Measurements from ENCODE around the gene ZNF621.
"Not testable (repeated sequence)": the region's sequence is repeated elsewhere in the genome, so short reads cannot be mapped to it uniquely, and the experiment has no call there.

The ZNF621 gene

GRCh38 chr3:40546816-40547215 lies 22.1 kb downstream of the ZNF621 start:
- no peak for DNase-seq

DNA sequence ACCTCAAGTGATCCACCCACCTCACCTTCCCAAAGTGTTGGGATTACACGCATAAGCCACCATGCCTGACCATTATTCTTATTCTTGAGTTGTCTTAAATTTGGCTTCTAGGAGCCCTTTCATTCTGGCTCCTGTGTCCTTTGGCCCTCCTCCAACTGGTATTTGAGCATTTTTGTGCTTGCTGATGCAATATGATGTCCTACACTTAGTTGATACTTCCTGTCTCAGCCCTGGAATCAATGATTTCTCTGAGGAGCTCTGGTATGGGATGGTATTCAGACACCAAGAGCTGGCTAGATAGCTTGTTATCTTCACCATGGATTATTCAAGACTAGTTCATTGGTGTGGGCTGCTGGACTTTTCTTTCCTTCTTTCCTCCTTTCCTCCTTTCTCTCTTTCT lies 25.4 kb downstream of the ZNF621 start:
- no peak for DNase-seq

- DNase-seq: no peak
Observed at GRCh38 chr3:40557575-40558161, 32.9 kb downstream of the ZNF621 start.

GRCh38 chr3:40562482-40562881 lies 37.7 kb downstream of the ZNF621 start:
- DNase-seq: not testable (repeated sequence)

- not testable (repeated sequence) for DNase-seq
Observed at GRCh38 chr3:40565629-40566028, 40.9 kb downstream of the ZNF621 start.

DNA sequence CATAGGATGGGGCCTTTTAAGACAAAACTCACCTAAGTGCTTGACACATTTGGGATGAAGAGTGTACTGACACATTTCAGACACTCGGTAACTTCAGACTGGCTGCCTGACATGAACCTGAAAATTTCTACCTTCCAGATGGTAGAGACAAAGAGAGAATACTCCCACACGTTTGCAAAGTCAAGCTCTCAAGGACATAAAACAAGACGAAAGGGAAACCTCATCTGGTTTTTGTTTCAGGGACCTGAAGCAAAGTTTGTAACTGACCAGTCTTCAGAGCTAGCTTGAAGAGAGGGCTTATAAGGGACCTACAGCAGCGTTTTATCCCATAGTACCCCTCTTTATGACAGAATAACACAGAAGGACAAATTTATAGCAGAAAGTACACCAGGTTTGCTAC lies 41.9 kb downstream of the ZNF621 start:
- DNase-seq: no peak

GRCh38 chr3:40572588-40572987 lies 47.8 kb downstream of the ZNF621 start:
- DNase-seq: no peak

DNA sequence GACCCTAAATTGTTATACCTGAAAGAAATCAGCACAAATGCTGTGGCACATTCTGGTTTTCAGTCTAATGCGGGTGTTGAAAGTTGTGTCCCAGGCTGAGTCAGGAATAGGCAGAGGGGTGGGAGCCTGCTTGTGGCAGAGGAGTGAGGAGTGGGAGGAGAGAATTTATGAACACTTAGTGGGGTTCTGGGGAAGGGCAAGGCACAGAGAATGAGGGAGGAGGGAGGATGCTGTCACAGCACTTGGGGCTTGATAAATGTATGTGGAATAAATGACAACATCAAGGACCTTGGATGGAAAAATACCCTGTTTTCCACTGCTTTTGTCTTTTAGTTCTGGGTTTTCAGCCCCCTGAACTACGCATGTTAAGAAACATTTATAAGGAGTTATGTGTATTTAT lies 49.3 kb downstream of the ZNF621 start:
- no peak for DNase-seq

- no peak for DNase-seq
Observed at GRCh38 chr3:40574661-40575060, 49.9 kb downstream of the ZNF621 start.

GRCh38 chr3:40576396-40576795 lies 51.6 kb downstream of the ZNF621 start:
- no peak for DNase-seq

- DNase-seq: peak; percentile 66
Observed at GRCh38 chr3:40580494-40581091, 55.8 kb downstream of the ZNF621 start.

DNA sequence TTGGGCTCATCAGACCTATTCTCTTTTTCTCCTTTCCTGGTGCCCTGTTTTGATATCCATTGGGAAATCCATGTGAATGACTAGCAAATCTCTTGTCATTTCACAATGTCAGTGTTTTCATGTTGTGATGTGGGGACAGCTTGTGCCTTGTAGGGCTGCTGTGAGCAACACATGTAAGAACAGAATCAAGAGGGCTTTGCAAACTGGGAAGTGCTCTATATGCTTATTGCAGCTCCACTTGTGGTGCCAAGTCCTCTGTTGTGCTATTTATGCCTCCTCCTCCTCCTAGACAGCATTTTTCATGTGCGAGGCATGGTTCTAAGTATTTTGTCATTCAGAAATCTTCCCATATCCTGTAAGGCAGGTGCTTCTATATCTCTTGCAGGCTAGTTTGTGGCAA lies 56.4 kb downstream of the ZNF621 start:
- no peak for DNase-seq

GRCh38 chr3:40582401-40583027 lies 57.8 kb downstream of the ZNF621 start:
- no peak for DNase-seq

DNA sequence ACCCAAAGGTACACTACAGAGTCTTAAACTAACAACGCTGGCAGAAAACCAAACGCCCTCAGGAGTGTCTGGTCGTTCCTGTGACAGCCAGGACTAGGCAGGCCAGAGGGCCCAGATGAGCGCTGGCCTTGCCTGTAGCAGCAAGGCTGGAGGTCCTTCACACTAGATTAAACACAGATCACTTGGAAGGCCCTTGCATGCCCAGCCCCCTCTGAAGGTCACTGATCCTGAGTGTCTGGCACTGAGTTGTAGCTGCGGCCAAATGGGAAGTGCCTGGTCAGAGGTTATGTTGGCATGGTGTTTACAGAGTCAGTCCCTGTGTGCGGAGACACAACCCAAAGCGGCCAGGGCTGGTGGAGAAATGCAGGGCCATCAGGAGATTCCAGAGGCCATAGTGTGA lies 58.9 kb downstream of the ZNF621 start:
- no peak for DNase-seq

DNA sequence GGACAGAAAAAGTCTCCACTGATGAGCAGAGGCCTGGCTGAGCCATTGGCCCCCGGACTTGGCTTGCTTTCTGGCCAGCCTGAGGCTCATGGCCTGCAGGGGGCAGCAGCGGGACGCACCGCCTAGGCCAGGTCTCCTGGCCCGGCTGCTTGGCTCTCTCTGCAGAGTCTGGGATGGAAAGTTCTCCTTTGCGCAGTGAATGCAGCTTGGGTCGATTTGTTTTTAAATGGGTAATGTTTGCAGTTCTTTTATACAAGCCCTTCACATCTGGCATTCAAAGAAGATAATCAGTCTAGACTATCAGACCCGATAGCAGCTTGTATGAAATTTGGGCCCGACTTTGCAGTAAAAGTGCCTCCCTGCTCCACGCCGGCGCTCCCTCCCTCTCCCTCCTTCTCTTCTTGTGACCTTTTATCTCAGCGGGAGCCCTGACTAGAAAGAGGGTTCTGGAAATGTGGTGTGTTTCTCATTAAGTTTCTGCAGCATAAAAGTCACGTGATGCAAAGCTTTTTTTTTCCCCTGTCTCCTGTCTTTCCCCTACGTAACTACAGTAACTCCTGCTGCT lies 59.9 kb downstream of the ZNF621 start:
- DNase-seq: peak; percentile 65

DNA sequence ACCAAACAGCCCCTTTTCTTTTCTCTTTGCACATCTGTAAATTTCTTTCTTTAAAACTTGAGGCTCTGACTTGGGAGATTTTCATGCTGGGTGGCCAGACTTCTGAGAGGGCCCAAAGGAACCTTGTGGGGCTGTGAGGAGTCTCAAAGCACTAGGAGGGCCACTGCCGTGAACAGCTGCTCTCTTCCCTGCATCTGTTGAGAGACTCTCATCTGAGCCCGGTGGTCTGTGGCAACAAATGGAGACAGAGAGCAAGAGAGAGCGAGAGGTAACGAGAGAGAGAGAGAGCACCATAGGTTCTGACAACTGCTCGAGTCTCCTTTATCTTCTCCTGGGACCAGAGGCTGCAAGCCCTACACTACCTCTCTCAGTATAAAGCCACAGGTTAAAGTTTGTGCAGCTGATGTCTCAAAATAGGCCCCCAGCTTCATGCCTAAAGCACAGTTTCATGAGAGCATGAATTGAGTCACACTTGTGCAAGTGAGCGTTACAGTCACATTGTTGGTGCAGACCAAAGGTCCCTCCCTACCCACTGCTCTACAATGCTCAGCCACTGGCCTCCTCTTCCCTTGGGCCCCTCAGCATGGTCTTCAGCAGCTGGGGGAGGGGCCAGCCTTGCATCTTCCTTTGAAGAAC lies 60.7 kb downstream of the ZNF621 start:
- no peak for DNase-seq

GRCh38 chr3:40586901-40587300 lies 62.1 kb downstream of the ZNF621 start:
- DNase-seq: no peak

- no peak for DNase-seq
Observed at GRCh38 chr3:40588406-40588805, 63.6 kb downstream of the ZNF621 start.
